Measurements from ENCODE around the gene ZNF552.

- TF ChIP-seq ZNF274 (IDR thresholded peaks at IDR 0.05; ENCODE audit: low read depth, low read length) (no peak), YY1 (IDR thresholded peaks at IDR 0.05; ENCODE audit: insufficient read depth, insufficient read length) (no peak), SUZ12 (IDR thresholded peaks at IDR 0.05; ENCODE audit: extremely low read depth, insufficient read depth, insufficient read length) (no peak)
These were observed 3.7 kb upstream of the ZNF552 start for GRCh38 chr19:57818378-57818777.

Measured in NT2/D1 (cell line).